Measurements from ENCODE around the gene ALDOC.

DNA sequence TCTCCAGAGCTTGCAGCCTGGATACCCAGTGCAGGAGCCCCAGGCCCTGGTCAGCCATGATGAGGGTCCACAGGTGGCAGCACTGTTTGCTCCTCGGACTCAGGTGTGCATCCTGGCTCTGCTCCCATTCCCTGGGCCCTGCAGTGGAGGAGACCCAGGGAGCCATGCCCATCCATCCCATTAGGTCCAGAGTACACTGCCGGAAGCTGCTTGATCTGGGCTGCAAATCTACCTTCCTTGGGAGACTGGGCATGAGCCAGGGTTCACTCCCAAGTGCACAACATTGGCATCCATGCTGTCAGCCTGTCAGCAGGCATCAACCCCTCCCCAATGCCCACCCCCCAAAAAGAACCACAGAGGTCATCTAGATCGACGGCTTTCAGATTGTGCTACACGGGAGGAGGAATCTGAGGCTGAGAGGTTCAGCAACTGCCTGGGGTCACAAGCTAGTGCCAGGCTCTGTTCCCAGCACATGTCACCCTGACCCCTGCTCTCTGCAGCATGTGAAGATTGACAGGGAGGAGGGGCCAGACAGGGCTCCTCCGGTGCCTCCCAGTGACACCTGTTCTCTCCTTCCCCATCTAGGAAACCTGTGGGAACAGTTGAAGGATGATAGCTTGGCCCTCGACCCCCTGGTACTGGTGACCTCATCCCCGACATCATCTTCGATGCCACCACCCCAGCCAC is 40.0 kb downstream of the ALDOC start:
- TF ChIP-seq, protein P1, sequence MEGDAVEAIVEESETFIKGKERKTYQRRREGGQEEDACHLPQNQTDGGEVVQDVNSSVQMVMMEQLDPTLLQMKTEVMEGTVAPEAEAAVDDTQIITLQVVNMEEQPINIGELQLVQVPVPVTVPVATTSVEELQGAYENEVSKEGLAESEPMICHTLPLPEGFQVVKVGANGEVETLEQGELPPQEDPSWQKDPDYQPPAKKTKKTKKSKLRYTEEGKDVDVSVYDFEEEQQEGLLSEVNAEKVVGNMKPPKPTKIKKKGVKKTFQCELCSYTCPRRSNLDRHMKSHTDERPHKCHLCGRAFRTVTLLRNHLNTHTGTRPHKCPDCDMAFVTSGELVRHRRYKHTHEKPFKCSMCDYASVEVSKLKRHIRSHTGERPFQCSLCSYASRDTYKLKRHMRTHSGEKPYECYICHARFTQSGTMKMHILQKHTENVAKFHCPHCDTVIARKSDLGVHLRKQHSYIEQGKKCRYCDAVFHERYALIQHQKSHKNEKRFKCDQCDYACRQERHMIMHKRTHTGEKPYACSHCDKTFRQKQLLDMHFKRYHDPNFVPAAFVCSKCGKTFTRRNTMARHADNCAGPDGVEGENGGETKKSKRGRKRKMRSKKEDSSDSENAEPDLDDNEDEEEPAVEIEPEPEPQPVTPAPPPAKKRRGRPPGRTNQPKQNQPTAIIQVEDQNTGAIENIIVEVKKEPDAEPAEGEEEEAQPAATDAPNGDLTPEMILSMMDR (conservative IDR thresholded peaks at IDR 0.05; ENCODE audit: low read length), result no peak
- no peak for TF ChIP-seq EZH2phosphoT487 (IDR thresholded peaks at IDR 0.05; ENCODE audit: borderline replicate concordance)

Measured in Loucy (cell line).